ENCODE results near the gene NOL9. TPM values are rescaled to one million over a fixed set of nuclear protein-coding genes. Genes with fewer than 3 reads are reported as not detected.
"Not testable (repeated sequence)": the region's sequence is repeated elsewhere in the genome, so short reads cannot be mapped to it uniquely, and the experiment has no call there.

Gene NOL9
- polyA plus RNA-seq, 10 donors: 11.0 to 23.8 (median 14.6) TPM

DNA sequence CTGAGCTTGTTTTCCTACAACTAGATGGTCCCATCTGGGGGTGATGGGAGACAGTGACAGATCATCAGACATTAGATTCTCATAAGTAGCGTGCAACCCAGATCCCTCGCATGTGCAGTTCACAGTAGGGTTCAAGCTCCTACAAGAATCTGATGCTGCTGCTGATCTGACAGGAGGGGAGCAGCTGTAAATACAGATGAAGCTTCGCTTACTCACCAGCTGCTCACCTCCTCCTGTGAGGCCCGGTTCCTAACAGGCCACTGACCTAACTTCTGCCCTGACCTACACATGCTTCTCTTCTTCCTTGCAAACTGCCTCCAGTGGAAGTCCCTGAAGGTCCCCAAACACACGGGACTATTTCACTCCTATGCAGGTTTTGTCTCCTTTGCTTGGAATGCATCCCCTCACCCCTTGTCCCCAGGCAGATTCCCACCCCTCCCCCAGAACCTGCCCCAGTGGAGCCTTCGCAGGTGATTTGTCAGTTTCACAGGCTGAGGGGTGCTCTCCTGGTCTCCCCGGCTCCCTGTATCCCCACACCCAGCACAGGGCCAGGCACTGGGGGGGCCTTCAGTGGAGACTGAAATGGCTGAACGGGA lies 19.8 kb upstream of the NOL9 start:
- DNase-seq: no peak

DNA sequence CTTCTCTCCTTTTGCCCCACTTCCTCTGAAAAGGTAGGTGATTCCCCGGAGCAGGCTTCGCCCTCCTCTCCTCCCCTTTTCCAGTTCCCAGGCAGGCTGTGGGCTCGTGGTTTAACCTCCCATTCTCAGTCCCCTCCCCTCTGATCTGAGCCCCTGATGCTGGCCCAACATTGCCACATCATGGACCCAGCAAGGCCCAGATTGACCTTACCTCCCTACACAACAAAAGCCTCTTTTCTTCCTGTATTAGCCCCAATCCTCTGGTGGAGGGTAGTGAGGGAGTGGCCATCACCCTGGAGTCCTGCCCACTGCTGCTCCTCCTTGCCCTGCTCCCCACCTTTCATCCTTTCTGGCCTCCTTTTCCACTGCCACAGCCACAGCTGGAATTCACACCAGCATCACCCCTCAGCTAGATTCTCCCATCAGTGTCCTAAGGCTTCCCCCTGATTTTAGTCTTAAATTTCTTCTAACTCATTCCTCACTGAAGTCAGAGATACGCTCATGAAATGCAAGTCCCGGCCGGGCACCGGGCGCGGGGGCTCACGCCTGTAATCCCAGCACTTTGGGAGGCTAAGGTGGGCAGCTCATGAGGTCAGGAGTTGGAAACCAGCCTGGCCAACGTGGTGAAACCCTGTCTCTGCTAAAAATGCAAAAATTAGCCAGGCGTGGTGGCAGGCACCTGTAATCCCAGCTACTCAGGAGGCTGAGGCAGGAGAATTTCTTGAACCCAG lies 18.5 kb upstream of the NOL9 start:
- DNase-seq: no peak

DNA sequence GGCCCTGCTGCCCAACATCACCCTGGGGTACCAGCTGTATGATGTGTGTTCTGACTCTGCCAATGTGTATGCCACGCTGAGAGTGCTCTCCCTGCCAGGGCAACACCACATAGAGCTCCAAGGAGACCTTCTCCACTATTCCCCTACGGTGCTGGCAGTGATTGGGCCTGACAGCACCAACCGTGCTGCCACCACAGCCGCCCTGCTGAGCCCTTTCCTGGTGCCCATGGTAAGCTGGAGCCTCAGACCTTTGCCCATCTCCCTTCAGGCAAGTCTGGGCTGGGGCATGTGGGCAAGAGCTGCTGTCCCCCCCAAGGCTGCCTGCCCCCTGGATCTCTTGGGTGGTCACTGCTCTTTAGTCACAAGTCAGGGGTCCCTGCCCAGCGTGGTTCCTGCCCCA lies 16.7 kb upstream of the NOL9 start:
- DNase-seq: no peak

DNA sequence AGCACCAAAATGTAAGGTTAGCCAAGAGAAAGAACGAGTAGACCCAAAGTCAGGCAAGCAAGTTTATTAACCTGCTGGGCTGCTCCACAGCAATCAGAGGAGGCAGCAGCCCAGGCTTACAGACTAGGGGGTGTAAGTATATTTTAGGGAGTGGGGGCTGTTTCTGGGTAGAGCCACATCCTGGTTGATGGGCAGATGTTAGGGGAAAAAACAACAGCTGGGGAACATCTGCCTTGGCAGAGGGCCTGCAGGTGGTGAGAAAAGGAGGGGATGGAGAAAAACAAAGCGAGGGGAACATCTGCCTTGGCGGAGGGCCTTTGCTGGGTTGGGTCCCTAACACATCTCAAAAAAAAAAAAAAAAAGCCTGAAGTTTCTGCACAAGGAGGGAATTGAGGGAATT lies 15.8 kb upstream of the NOL9 start:
- DNase-seq: no peak

DNA sequence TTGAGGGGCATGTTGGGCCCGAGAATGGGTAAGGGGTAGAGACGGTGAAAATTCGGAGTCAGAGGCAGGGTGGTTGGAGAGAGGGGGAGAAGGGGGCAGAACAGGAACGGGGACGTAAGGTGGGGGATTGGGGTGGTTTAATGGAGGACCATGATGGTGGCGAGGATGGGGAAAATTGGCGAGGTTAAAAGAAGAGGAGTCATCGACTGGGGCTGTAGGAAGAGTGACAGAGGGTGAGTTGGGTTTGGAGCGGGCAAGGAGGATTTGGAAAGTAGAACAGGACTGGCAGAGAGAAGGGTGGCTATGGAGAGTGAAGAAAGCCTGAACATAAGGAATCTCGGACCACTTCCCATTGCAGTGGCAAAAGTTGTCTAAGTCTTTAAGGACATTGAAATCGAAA lies 14.7 kb upstream of the NOL9 start:
- DNase-seq: no peak

DNA sequence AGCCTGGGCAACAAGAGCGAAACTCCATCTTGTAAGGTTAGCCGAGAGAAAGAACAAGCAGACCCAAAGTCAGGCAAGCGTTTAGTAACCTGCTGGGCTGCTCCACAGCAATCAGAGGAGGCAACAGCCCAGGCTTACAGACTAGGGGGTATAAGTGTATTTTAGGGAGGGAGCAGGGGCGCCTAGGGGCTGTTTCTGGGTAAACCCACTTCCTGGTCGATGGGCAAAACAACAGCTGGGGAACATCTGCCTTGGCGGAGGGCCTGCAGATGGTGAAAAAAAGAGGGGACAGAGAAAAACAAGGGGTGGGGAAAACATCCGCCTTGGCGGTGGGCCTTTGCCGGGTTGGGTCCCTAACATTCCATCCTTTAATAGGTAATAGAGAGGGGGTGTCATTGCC lies 6.0 kb upstream of the NOL9 start:
- peak in 1 of 3 donors; percentile 29 for DNase-seq

DNA sequence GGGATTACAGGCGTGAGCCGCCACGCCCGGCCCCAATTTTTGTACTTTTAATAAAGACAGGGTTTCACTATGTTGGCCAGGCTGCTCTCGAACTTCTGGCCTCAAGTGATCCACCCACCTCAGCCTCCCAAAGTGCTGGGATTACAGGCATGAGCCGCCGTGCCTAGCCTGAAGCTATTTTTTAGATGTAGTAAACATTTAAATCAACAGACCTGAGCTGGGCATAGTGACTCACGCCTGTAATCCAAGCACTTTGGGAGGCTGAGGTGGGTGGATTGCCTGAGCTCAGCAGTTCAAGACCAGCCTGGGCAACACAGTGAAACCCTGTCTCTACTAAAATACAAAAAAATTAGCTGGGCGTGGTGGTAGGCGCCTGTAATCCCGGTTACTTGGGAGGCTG lies 4.8 kb upstream of the NOL9 start:
- DNase-seq: not testable (repeated sequence)

DNA sequence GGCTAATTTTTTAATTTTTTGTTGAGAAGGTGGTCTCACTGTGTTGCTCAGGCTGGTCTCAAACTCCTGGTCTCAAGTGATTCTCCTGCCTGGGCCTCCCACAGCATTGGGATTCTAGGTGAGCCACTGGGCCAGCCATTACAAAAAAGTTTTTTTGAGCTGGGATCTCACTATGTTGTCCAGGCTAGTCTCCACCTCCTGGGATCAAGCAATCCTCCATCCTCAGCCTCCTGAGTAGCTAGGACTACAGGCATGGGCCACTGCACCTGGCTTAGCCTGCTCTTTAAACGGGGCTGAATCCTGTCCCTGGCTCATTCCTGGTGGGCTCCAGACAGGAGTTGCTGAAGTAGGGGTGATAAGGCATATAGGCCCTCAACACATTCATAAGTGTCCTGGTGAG lies 3.3 kb upstream of the NOL9 start:
- no peak for DNase-seq

DNA sequence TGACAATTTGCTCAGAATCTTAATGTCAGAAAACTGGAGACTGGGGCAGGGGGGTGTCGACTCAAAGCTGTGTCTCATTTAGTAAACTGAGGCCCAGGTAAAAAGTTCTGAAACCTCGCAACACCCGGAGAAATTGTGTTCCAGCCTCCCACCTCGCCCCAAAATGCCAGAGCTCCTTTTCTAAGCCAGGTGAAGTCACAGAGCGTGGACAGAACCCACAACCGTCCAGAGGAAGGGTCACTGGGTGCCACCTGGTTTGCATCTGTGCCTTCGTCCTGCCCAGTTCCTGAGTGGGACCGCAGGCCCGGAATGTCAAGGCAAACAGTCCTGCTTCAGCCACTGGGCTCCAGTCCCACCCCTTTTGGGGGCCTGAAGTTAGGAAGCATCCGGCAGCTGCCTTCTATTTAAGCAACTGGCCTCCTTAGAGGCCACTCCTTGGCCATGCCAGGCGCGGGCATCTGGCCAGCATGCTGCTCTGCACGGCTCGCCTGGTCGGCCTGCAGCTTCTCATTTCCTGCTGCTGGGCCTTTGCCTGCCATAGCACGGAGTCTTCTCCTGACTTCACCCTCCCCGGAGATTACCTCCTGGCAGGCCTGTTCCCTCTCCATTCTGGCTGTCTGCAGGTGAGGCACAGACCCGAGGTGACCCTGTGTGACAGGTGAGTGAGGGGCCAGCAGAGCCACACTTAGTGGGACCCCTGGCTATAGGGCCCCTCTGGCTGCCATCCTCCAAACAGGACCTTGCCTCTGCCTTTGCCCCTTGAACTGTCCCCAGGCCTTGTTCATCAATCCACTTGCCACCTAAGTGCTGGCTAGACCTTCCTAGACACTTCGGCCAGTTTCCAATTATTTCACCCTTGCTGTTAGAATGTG lies 830 bp upstream of the NOL9 start, which contains the start of gene TAS1R1:
Gene TAS1R1, plus strand, starts transcription at position 401 of the 872 bp plus-strand sequence. Its CDS starts 67 bp downstream, at position 468.
- peak; percentile 63 to 77 (median 64) for DNase-seq

DNA sequence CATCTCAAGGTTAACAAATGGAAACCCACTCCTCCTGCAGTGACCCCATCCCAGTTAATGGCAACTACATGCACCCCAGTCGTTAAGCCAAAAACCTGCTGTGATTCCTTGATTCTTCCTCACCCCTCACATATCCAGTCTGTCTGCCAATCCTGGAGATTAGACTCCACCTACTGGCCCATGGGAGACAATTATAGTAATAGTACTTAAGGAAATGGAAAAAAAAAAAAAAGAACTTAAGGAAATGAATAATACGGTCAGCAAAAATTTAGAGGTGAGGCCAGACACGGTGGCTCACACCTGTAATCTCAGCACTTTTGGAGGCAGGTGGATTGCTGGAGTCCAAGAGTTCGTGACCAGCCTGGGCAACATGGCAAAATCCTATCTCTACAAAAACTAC lies 7.0 kb downstream of the NOL9 start:
- DNase-seq: no peak

DNA sequence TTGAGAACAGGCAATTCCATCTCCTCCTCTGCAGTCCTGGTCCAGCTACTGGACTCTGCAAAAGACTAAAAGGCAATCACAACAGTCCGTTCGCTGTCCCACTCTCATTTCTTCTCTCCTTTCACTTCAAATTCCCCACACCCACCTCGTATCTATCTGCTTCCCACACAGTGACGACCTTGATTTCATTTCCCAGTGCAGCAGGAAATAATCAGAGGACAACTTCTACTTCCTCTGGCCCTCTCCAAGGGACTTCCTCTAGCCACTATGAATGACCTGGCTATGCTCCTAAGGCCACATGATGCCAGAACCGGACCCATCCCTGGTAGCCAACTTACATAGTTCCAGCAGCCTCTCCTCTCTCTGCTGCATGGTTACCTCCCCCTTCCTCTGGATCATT lies 8.0 kb downstream of the NOL9 start:
- no peak for DNase-seq

DNA sequence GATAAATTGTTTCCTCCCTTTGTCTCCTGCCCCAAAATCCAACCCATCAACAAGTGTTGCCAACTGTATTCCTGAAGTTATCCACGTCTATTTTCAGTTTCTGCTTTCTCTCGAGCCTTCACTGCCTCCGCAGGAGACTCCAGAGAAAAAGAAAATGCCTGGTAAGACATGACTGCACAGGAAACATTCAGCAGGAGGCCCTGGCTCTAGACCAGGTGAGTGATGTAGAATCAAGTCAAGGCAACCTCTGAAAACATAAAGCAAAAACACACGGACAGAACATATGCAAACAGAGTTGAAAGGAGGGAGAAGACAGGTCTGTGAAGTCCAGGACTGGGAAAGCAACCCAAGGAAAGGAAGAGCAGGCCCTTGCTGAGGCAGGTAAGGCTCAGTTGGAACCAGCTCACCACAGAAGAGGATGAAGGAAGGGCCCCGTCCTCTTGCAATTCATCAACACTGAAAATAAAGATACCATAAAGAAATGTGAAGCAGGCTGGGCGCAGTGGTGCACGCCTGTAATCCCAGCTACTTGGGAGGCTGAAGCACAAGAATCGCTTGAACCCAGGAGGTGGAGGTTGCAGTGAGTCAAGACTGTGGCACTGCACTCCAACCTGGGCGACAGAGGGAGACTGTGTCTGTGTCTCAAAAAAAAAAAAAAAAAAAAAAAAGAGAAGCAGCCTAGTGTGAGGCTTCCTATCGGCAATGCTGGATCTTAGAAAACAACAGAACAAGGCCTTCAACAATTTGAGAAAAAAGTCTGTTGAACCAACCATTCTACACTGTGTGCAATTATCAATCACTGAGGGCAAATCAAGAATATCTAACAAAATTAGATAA lies 8.8 kb downstream of the NOL9 start:
- no peak for DNase-seq

DNA sequence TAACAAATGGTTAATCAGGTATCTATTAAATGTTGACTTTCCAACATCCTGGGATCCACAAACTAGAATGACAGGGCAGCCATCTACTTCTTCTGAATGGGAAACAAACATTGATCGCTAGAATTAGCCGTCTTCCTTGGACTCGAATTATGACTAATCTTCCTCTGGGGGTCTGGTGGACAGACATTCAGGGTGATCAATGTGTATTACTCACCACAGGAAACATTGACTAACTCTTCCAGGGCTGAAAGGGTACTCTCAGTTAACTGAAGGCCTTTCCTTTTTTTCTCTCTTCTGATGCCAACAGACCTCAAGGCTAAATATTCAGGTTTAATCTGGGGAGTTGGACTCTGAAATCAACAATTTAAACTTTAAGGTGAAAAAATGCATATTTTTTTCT lies 9.5 kb downstream of the NOL9 start:
- no peak for DNase-seq

DNA sequence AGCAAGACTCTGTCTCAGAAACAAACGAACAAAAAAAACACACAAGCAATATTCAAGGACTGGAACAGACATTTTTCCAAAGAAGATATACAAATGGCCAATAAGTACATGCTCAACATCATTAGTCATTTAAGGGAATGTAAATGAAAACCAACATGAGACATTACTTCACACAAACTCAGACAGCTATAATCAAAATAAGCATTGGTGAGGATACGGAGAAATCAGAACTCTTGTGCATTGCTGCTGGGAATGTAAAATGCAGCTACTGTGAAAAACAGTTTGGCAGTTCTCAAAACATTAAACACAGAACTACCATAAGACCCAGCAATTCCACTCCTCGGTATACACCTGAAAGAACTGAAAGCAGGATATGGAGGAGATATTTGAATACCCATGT lies 15.4 kb downstream of the NOL9 start:
- DNase-seq: no peak

DNA sequence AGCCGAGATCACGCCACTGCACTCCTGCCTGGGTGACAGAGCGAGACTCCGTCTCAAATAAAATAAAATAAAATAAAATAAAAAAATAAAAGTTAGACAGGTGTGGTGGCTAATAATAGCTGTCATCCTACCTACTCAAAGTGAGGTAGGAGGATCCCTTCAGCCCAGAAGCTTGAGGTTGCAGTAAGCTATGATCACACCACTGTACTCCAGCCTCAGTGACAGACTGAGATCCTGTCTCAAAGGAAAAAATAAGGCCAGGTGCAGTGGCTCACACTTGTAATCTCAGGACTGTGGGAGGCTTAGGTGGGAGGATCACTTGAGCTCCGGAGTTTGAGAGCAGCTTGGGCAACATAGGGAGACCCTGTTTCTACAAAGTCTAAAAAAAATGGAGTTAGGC lies 18.0 kb downstream of the NOL9 start:
- DNase-seq: no peak

DNA sequence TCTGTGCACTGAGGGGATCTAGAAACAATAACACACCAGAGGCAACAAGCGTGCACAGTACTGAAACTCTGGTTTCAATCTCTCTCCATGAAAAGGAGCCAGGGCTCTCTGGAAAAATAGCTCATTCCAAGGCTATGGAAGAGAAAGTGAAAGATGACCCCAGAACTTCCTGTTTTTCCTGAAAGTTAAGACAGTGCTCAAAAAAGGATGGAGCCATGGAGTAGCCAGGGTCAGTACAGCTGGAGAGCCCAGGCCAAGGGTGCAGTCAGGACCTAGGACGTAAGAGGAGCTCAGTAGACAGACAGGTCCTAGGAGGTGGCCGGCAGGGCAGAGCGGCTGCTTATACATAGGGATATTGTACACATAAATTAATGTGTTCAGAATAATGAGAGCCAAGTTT lies 19.1 kb downstream of the NOL9 start:
- DNase-seq: no peak

DNA sequence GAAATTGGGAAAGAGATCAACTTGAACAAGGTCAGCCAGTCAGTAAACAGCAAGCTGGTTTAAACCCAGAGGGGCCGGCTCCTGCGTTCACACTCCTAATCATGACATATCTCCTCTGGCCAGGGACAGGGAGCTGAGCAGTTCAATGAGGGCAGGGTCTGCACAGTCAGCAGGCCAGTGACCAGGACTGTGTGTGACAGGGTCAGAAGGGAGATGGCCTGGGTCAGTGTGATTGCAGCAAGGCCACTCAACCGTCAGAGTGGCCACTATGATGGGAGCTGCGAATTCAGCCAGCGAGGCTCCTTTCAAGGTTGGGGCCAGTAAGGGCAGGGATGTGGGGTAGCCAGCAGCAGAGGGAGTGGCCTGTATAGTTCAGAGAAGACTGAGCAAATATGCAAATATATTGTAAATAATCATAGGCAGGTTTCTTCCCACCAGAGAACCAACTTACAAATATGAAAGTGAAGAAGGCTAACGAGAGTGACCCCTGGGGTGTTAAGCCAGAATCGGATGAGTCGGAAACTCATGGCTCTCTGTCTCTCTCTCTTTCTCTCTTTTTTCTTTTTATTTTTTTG lies 20.0 kb downstream of the NOL9 start:
- no peak for DNase-seq

DNA sequence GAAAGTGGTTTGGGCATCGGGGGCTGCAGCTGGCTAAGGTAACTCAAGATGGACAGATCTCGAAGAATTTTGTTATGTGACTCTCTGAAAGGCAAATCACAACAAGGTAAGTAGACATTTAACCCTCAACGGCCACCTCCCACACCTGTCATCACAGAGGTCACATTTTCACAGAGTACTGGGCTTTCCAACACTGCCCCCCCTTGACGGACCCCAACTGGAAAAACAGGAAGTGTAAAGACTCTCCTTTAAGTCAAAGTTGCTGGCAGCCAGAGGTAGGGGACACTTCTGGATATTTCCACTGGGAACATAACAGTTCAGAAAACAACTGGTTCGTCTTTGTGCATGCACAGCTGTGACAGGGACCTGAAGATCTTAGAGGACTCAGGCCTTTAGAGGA lies 22.3 kb downstream of the NOL9 start:
- no peak for DNase-seq

DNA sequence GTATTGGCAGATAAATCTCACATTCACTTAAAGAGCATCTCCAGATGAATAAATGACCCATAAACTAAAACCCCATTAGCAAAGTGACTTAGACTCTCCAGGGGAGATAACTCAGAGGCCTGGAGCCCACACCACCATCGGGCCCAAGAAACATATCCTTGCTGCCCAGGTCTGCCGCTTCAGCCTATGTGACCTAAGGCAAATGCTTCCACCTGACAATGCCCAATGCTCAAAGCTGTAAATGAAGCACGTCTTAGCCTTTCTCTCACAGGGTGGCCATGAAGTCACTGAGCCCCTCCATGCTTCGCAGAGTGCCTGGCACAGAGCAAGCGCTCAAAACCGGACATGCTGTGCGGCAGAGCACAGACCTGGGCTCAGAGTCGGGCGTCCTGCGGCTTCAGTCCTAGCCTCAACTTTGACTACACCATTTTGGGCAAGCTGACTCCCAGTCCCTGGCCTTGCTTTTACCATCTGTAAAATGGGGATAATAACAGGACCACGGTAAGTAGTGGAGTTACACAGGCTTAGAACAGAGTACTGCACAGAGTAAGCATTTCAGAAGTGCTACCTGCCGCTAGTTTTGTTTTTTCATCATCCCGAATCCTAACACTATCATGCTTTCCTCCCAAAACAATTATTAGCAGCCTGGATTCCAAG lies 23.7 kb downstream of the NOL9 start:
- no peak for DNase-seq

DNA sequence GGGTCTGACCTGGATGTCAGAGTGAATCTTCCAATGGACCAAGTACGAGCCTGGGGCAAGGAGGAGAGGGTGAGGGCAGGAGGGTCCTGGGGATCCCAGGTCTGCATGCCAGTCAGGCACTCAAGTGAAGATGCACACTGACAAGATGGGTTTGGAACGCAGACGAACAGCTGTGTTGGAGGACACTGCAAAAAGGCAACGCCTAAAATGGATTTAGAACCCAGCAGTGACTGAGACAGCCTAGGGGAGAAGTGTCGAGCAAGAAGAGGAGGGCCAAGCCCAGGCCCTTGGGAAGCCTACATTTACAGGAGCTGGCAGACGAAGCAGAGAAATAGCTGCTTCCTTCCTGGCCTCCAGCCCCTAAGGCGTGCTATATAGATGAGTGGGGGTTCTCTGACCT lies 25.8 kb downstream of the NOL9 start:
- no peak for DNase-seq

DNA sequence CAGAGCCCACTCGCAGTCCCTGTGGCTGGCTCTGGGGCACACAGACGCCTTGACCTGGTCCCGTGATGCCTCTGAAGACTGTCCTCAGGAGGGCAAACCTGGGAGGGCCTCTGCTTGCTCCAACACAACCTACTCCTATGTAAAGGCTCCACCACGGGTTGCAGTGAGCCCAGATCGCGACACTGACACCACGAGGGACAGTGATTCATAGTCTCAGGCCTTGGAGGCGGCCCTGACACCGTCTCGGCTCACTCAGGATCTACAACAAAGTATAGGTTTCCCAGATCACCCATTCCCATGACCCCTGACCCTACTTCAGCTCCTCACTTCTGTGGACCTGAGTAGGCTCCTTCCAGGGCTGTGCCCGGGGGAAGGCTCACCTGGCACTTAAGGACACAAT lies 28.0 kb downstream of the NOL9 start:
- DNase-seq: no peak

Measured in muscle of back (tissue), 11 donors.